OCI-LY1 (cell line): ENCODE measurements around the gene LCMT2.

Experiments
- CTCF ChIP-seq: fragments of 200-600 bp; sonication (generic), shearing (Covaris generic); IDR thresholded peaks from 2 replicates; pipeline ENCODE4 v1.5.1; 2017; ENCODE audit warnings: mild to moderate bottlenecking, antibody characterized with exemption, low read length, moderate library complexity, mixed read lengths
- EZH2 ChIP-seq: fragments of 200-600 bp; sonication (generic), shearing (Covaris generic); IDR thresholded peaks from 2 replicates; pipeline ENCODE4 v1.8.0; 2017; ENCODE audit warnings: borderline replicate concordance, mixed run types, mild to moderate bottlenecking, antibody characterized with exemption, low read length, moderate library complexity, mixed read lengths

- TF ChIP-seq EZH2 (no peak), CTCF (no peak)
Measured at GRCh38 chr15:43299884-43300283, 30.5 kb downstream of the LCMT2 start.
